ENCODE data around the gene LRR1.

Gene LRR1

GRCh38 chr14:49598485-49599300, at the start of gene LRR1:
Gene LRR1 (plus strand): TSS chr14:49598940. CDS start chr14:49599021, 81 bp downstream.
- no peak for DNase-seq (ENCODE audit: low read depth, low spot score)

GRCh38 chr14:49549446-49549845, 49.3 kb upstream of the LRR1 start:
- POLR2A ChIA-PET, result no interaction called here
- H3K4me3 ChIP-seq (ENCODE audit: low read depth, low read length), result no peak overlapping the region
- DNase-seq (ENCODE audit: low read depth, low spot score), result no peak
- no peak for TF ChIP-seq CTCF (IDR thresholded peaks at IDR 0.05; ENCODE audit: insufficient read depth, low read length, missing control alignments)
- CTCF ChIA-PET, result interaction anchor here (0.7 to 4.5 kb wide), 5 partner anchors 14 to 87 kb away, joined by 3 to 85 read pairs (median 4); no protein-coding TSS in a partner anchor

More at GRCh38 chr14:49598485-49599300, at the start of gene LRR1:
- peak within 1 kb of the TSS; percentile 96 for H3K4me3 ChIP-seq (ENCODE audit: low read depth, low read length)
- TF ChIP-seq CTCF (IDR thresholded peaks at IDR 0.05; ENCODE audit: insufficient read depth, low read length, missing control alignments), result no peak
- ChIA-PET POLR2A (interaction anchor here (0.6 to 2.2 kb wide), 4 partner anchors 10 to 22 kb away, joined by 3 to 19 read pairs (median 6); partner anchors contain the start of genes MGAT2, RPL36AL and RPS29), CTCF (interaction anchor here (0.9 to 1.7 kb wide), 3 partner anchors 9 to 264 kb away, joined by 3 to 10 read pairs (median 3); partner anchors contain the start of gene RPS29)

- DNase-seq (ENCODE audit: low read depth, low spot score), result no peak
- no peak overlapping the region for H3K4me3 ChIP-seq (ENCODE audit: low read depth, low read length)
- CTCF ChIA-PET, result interaction anchor here (0.7 to 4.5 kb wide), 6 partner anchors 12 to 87 kb away, joined by 3 to 85 read pairs (median 8); no protein-coding TSS in a partner anchor
These were observed 48.9 kb upstream of the LRR1 start for GRCh38 chr14:49549881-49550280.

GRCh38 chr14:49550286-49551184, 48.2 kb upstream of the LRR1 start:
- DNase-seq (ENCODE audit: low read depth, low spot score), result no peak
- TF ChIP-seq CTCF (IDR thresholded peaks at IDR 0.05; ENCODE audit: insufficient read depth, low read length, missing control alignments), result no peak
- no peak overlapping the region for H3K4me3 ChIP-seq (ENCODE audit: low read depth, low read length)
- ChIA-PET CTCF (interaction anchor here (0.6 to 4.5 kb wide), 12 partner anchors 9 to 1633 kb away, joined by 3 to 85 read pairs (median 4); no protein-coding TSS in a partner anchor), POLR2A (no interaction called here)

More at GRCh38 chr14:49549881-49550280, 48.9 kb upstream of the LRR1 start:
- POLR2A ChIA-PET, result no interaction called here
- TF ChIP-seq CTCF (IDR thresholded peaks at IDR 0.05; ENCODE audit: insufficient read depth, low read length, missing control alignments), result no peak

- POLR2A ChIA-PET, result no interaction called here
- TF ChIP-seq CTCF (IDR thresholded peaks at IDR 0.05; ENCODE audit: insufficient read depth, low read length, missing control alignments), result no peak
- H3K4me3 ChIP-seq (ENCODE audit: low read depth, low read length), result no peak overlapping the region
- no peak for DNase-seq (ENCODE audit: low read depth, low spot score)
- CTCF ChIA-PET, result interaction anchor here (1.0 to 4.5 kb wide), 7 partner anchors 8 to 93 kb away, joined by 3 to 85 read pairs (median 4); no protein-coding TSS in a partner anchor
These were observed 47.2 kb upstream of the LRR1 start for GRCh38 chr14:49551569-49551968.
